Mesenchymal stem cell (in vitro differentiated cells and primary cell): ENCODE measurements around the gene MEI1.

Experiments
- DNase-seq: peaks from one replicate; pipeline ENCODE4 v3.0.0-alpha.2; 2013
- H2AFZ ChIP-seq: one replicate; pipeline ENCODE4 v1.6.1; 2013; ENCODE audit warnings: low read depth, mild to moderate bottlenecking, control low read depth, inconsistent platforms, low read length, moderate library complexity
- H2AK5ac ChIP-seq: 2 replicates; pipeline ENCODE4 v1.6.1; 2013; ENCODE audit warnings: low read length, moderate library complexity, mild to moderate bottlenecking, inconsistent platforms; ENCODE audit not compliant: severe bottlenecking
- H2BK120ac ChIP-seq: one replicate; pipeline ENCODE4 v1.6.1; 2013; ENCODE audit warnings: low read depth, mild to moderate bottlenecking, inconsistent platforms, low read length, moderate library complexity
- H2BK12ac ChIP-seq, 2 experiments: one replicate each; pipeline ENCODE4 v1.6.1; 2013; ENCODE audit warnings: inconsistent platforms in 2 of 2, low read length in 2 of 2, mild to moderate bottlenecking in 2 of 2, moderate library complexity in 2 of 2, control low read depth in 1 of 2
- H2BK15ac ChIP-seq: one replicate; pipeline ENCODE4 v1.6.1; 2013; ENCODE audit warnings: mild to moderate bottlenecking, low read depth, inconsistent platforms; ENCODE audit not compliant: poor library complexity, severe bottlenecking
- H2BK5ac ChIP-seq: 2 replicates; pipeline ENCODE4 v1.6.1; 2013; ENCODE audit warnings: low read depth, mild to moderate bottlenecking, low read length, control low read depth, inconsistent platforms; ENCODE audit not compliant: poor library complexity, severe bottlenecking
- H3K14ac ChIP-seq, 2 experiments: one replicate each; pipeline ENCODE4 v1.6.1; 2013; ENCODE audit warnings: inconsistent platforms in 2 of 2, low read length in 2 of 2, control low read depth in 1 of 2, mild to moderate bottlenecking in 1 of 2, moderate library complexity in 1 of 2
- H3K18ac ChIP-seq, 2 experiments: one replicate each; pipeline ENCODE4 v1.6.1; 2013; ENCODE audit warnings: inconsistent platforms in 2 of 2, low read length in 2 of 2, control low read depth in 1 of 2, low read depth in 1 of 2, mild to moderate bottlenecking in 1 of 2
- H3K23ac ChIP-seq, 2 experiments: one replicate each; pipeline ENCODE4 v1.6.1; 2013; ENCODE audit warnings: inconsistent platforms in 2 of 2, low read length in 2 of 2, mild to moderate bottlenecking in 2 of 2, moderate library complexity in 2 of 2, control low read depth in 1 of 2
- H3K27ac ChIP-seq: 2 replicates; pipeline ENCODE4 v1.5.1; 2013; ENCODE audit warnings: mild to moderate bottlenecking, moderate library complexity, low read length, control low read depth, inconsistent platforms; ENCODE audit not compliant: poor library complexity, severe bottlenecking
- H3K27me3 ChIP-seq, 2 experiments: 2 replicates each; pipeline versions ENCODE4 v1.6.1 to v1.7.0; 2013; ENCODE audit warnings: low read length in 2 of 2, mild to moderate bottlenecking in 2 of 2, moderate library complexity in 2 of 2, control low read depth in 1 of 2, inconsistent platforms in 1 of 2; ENCODE audit not compliant: control insufficient read depth in 1 of 2, insufficient read depth in 1 of 2
- H3K36me3 ChIP-seq, 2 experiments: 2 replicates each; pipeline versions ENCODE4 v1.6.1 to v1.7.0; 2013; ENCODE audit warnings: low read length in 2 of 2, control low read depth in 1 of 2, inconsistent platforms in 1 of 2, low read depth in 1 of 2, mild to moderate bottlenecking in 1 of 2; ENCODE audit not compliant: insufficient read depth in 2 of 2, control insufficient read depth in 1 of 2
- H3K4ac ChIP-seq, 2 experiments: one replicate each; pipeline ENCODE4 v1.6.1; 2013; ENCODE audit warnings: inconsistent platforms in 2 of 2, low read length in 2 of 2, mild to moderate bottlenecking in 2 of 2, moderate library complexity in 2 of 2, control low read depth in 1 of 2, low read depth in 1 of 2
- H3K4me1 ChIP-seq: 2 replicates; pipeline ENCODE4 v1.6.1; 2013; ENCODE audit warnings: low read depth, low read length, control low read depth; ENCODE audit not compliant: control insufficient read depth, insufficient read depth
- H3K4me2 ChIP-seq: 2 replicates; pipeline ENCODE4 v1.6.1; 2013; ENCODE audit warnings: low read length, mild to moderate bottlenecking, inconsistent platforms; ENCODE audit not compliant: poor library complexity, severe bottlenecking
- H3K4me3 ChIP-seq, 2 experiments: 2 replicates each; pipeline versions ENCODE4 v1.5.1 to v1.7.0; 2013; ENCODE audit warnings: low read length in 2 of 2, mild to moderate bottlenecking in 2 of 2, control low read depth in 1 of 2, low read depth in 1 of 2; ENCODE audit not compliant: insufficient read depth in 1 of 2
- H3K79me1 ChIP-seq: replicated peaks from 2 replicates; pipeline ENCODE4 v1.6.1; 2013; ENCODE audit warnings: mild to moderate bottlenecking, control low read depth, low read length, inconsistent platforms; ENCODE audit not compliant: poor library complexity, severe bottlenecking
- H3K9ac ChIP-seq: 2 replicates; pipeline ENCODE4 v1.7.0; 2013; ENCODE audit warnings: mild to moderate bottlenecking, low read length, moderate library complexity
- H3K9me3 ChIP-seq: 2 replicates; pipeline ENCODE4 v1.7.0; 2013; ENCODE audit warnings: mild to moderate bottlenecking, low read length; ENCODE audit not compliant: control insufficient read depth
- H4K8ac ChIP-seq: one replicate; pipeline ENCODE4 v1.6.1; 2013; ENCODE audit warnings: inconsistent platforms, mild to moderate bottlenecking, low read length, moderate library complexity
- H4K91ac ChIP-seq: one replicate; pipeline ENCODE4 v1.6.1; 2013; ENCODE audit warnings: mild to moderate bottlenecking, low read length, inconsistent platforms
- WGBS: methylation state at CpG from one replicate; pipeline ENCODE4 v1.1.7; 2013; ENCODE audit warnings: mixed read lengths; 5-methylcytosine and 5-hydroxymethylcytosine counted together

Gene MEI1

GRCh38 chr22:41762980-41763779 lies 63.9 kb downstream of the MEI1 start:
- no peak overlapping the region for H3K18ac ChIP-seq
- no peak overlapping the region for H3K4me3 ChIP-seq
- DNase-seq: no peak
- WGBS: 69% methylated on average over 9 of the region's 14 CpGs
- peaks cover 4% of the 10 kb centered on the region for H3K4me1 ChIP-seq
- no peak overlapping the region for H2BK120ac ChIP-seq
- H3K27ac ChIP-seq: no peak overlapping the region
- H2BK12ac ChIP-seq: no peak overlapping the region
- no peak overlapping the region for H3K9ac ChIP-seq
- H3K23ac ChIP-seq: no peak overlapping the region
- no peak overlapping the region for H4K91ac ChIP-seq
- no peaks in the 10 kb centered on the region for H3K36me3 ChIP-seq
- no peak overlapping the region for H3K14ac ChIP-seq
- no peak overlapping the region for H2BK15ac ChIP-seq
- H3K4ac ChIP-seq: no peak overlapping the region
- peak overlapping the region; percentile 50 for H2AK5ac ChIP-seq
- H2AFZ ChIP-seq: no peak overlapping the region
- H2BK5ac ChIP-seq: no peak overlapping the region
- no peak overlapping the region for H4K8ac ChIP-seq
- H3K4me2 ChIP-seq: no peak overlapping the region
- no peaks in the 10 kb centered on the region for H3K27me3 ChIP-seq
- H3K9me3 ChIP-seq: no peaks in the 10 kb centered on the region
- H3K79me1 ChIP-seq: no peaks in the 10 kb centered on the region

- Histone ChIP-seq H3K23ac (no peak overlapping the region), H2AK5ac (no peak overlapping the region), H2AFZ (no peak overlapping the region), H3K79me1 (no peaks in the 10 kb centered on the region), H2BK5ac (no peak overlapping the region), H3K4me3 (no peak overlapping the region), H3K27ac (no peak overlapping the region), H3K14ac (no peak overlapping the region), H3K4me2 (no peak overlapping the region), H3K36me3 (no peaks in the 10 kb centered on the region), H2BK15ac (no peak overlapping the region), H2BK120ac (no peak overlapping the region), H4K91ac (no peak overlapping the region), H2BK12ac (no peak overlapping the region), H3K4ac (no peak overlapping the region), H3K9ac (no peak overlapping the region), H4K8ac (no peak overlapping the region), H3K4me1 (peaks cover 4% of the 10 kb centered on the region), H3K9me3 (no peaks in the 10 kb centered on the region), H3K27me3 (no peaks in the 10 kb centered on the region), H3K18ac (no peak overlapping the region)
- 83% methylated on average over 4 of the region's 5 CpGs for WGBS
- DNase-seq: no peak
These were observed 67.2 kb downstream of the MEI1 start for GRCh38 chr22:41766476-41766875.

- Histone ChIP-seq H3K4me2 (no peak overlapping the region), H2AK5ac (no peak overlapping the region), H3K36me3 (no peaks in the 10 kb centered on the region), H2BK12ac (no peak overlapping the region), H3K4me3 (no peak overlapping the region), H3K9me3 (no peaks in the 10 kb centered on the region), H3K4me1 (peaks cover 4% of the 10 kb centered on the region), H3K79me1 (no peaks in the 10 kb centered on the region), H3K27me3 (no peaks in the 10 kb centered on the region), H3K4ac (no peak overlapping the region), H3K27ac (peak overlapping the region; percentile 73), H4K8ac (no peak overlapping the region), H4K91ac (no peak overlapping the region), H2BK15ac (no peak overlapping the region), H3K14ac (no peak overlapping the region), H3K23ac (no peak overlapping the region), H3K9ac (no peak overlapping the region), H3K18ac (no peak overlapping the region), H2BK120ac (no peak overlapping the region), H2BK5ac (peak overlapping the region; percentile 36), H2AFZ (no peak overlapping the region)
- DNase-seq: peak; percentile 33
- 75% methylated on average over 1 of the region's 2 CpGs for WGBS
These were observed 69.1 kb downstream of the MEI1 start for GRCh38 chr22:41768430-41768829.

- Histone ChIP-seq H2BK120ac (no peak overlapping the region), H2BK15ac (no peak overlapping the region), H2BK5ac (no peak overlapping the region), H2AK5ac (peak overlapping the region; percentile 45), H3K4ac (no peak overlapping the region), H3K27ac (no peak overlapping the region), H3K18ac (no peak overlapping the region), H3K9me3 (no peaks in the 10 kb centered on the region), H3K14ac (no peak overlapping the region), H3K27me3 (no peaks in the 10 kb centered on the region), H3K36me3 (no peaks in the 10 kb centered on the region), H2BK12ac (no peak overlapping the region), H3K23ac (no peak overlapping the region), H3K4me2 (no peak overlapping the region), H3K4me1 (peaks cover 5% of the 10 kb centered on the region), H2AFZ (no peak overlapping the region), H4K8ac (no peak overlapping the region), H3K79me1 (no peaks in the 10 kb centered on the region), H3K4me3 (no peak overlapping the region), H3K9ac (no peak overlapping the region), H4K91ac (no peak overlapping the region)
- 93% methylated on average over 3 of the region's 5 CpGs for WGBS
- no peak for DNase-seq
These were observed 71.6 kb downstream of the MEI1 start for GRCh38 chr22:41770715-41771468.
